GM21381 (cell line): ENCODE results near the gene ACSF2.
A peak's percentile ranks its signal among the peaks of the same experiment; 100 is the strongest.

Experiments
- ATAC-seq: cut with Tn5 transposase; IDR thresholded peaks from one replicate; pipeline ENCODE4 v1.9.1; 2021; ENCODE audit warnings: mild to moderate bottlenecking, moderate library complexity; ENCODE audit not compliant: unreplicated experiment

The ACSF2 gene

DNA sequence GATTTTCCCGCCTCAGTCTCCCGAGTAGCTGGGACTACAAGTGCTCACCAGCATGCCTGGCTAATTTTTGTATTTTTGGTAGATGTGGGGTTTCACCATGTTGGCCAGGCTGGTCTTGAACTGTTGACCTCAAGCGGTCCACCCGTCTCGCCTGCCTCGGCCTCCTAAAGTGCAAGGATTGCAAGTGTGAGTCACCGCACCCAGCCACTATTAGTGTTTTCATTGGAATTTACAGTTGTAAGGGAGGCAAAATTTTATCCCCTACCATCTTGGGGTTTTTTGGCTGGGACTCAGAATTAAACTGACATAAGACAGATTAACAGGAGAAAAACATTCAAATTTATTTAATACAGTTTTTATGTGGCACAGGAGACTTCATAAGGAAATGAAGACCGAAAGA is 69.9 kb downstream of the ACSF2 start:
- ATAC-seq = no peak

- ATAC-seq = no peak
Observed at GRCh38 chr17:50498021-50498874, 72.2 kb downstream of the ACSF2 start.

DNA sequence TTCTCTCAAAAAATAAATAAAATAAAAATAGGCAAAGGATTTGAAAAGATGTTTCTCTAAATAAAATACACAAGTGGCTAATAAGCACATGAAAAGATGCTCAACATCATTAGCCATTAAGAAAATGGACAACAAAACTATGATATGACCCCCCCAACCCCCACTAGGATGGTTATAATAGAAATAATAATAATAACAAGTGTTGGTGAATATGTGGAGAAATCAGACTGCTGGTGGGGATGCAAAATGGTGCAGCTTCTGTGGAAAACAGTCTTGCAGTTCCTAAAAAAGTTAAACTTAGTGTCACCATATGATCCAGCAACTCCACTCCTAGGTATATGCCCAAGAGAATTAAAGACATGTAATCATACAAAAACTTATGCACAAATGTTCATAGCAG is 73.3 kb downstream of the ACSF2 start:
- ATAC-seq = no peak

- no peak for ATAC-seq
Observed at GRCh38 chr17:50499721-50500120, 73.7 kb downstream of the ACSF2 start.

DNA sequence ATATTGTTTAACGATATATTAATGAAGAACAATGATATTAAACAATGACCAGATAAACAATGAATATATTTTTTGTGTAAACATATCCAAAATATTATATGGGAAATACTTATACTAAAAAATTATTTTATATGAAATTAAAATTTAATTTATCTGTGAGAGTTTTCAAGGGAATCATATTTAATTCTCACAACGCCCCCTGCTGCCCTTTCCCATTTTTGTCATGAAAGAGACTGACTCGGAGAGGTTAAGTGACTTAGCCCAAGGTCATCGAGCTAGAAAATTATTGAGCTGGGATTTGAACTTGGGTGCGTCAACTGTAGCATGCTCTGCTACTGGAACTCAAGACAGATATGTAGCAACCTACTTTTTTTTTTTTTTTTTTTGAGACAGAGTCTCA is 75.0 kb downstream of the ACSF2 start:
- no peak for ATAC-seq

DNA sequence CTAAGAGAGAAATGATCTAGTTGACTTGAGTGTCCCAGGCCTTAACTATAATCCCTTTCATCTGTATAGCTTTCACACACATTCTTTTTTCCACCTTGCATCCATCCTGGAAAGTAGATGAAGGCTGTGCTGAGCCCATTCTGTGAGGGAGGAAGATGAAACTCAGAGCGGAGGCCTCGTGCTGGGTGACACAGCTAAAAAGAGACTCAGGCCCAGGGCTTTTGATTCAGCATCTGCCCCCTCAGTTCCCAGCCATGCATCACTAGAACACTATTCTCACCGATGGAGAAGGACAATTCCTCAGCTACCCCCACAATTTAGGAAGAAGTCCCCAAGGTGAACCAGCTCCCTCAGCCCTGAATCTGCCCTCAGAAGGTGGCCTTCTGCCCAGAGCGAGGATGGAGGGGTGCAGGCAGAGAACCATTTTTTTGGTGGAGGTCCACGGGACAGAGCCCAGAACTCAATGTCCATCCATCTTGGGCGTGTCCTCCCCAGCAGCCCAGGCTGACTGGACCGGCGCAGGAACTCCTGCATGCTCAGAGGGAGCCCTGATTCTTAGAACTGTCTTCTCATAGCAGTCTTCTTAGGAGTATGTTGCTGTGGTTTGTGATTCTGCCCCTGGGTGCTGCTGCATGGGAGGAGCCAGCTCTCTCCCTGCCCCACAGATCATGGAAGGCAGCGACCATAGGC is 76.4 kb downstream of the ACSF2 start:
- ATAC-seq = no peak

DNA sequence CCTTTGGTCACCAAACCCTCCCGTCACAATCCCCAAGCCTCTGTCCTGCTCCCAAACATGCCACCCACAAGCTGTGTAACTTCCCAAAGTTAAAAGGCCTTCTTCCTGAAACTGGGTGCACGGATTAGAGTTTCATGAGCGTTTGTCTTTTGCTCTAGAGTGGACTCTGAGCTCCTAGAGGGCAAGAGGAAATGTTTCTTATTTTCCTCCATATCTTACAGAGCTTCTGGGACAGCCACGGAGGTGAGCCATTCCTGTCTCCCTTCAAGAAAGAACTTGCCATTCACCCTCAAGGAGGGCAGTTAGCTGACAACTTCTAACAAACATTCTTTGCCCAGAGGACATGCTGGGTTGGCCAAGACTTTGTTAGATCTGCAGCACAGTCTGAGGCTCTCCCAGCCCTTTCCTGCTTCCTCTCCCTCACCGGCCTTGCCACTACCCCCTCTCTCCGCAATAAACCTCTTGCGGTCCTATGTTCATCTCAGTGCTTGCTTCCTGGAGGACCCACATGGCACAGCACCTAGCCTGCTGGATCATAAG is 79.6 kb downstream of the ACSF2 start:
- ATAC-seq = no peak

DNA sequence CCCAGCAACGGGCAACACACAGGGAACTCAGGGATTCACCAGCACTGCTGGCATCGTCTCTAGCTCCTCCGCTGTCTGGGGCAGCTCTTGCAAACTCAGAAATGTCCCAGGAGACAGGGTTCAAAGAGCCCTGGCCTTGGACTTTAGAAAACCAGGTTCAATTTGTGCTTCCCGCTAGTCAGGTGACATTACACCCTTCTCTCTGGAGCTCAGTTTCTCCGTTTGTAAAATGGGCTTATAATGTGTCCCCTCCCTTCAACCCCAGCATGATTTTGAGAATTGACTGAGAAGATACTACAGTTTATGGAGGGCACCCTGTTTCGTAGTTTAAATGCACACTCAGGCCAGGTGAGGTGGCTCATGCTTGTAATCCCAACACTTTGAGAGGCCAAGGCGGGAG is 80.3 kb downstream of the ACSF2 start:
- ATAC-seq = no peak

GRCh38 chr17:50507871-50508572 is 82.0 kb downstream of the ACSF2 start, which contains the start of gene MYCBPAP:
Gene MYCBPAP, plus strand, starts transcription at chr17:50508439. Its CDS starts 236 bp downstream, at chr17:50508675.
- ATAC-seq = no peak

GRCh38 chr17:50508573-50509460 is 82.8 kb downstream of the ACSF2 start:
- ATAC-seq = no peak

DNA sequence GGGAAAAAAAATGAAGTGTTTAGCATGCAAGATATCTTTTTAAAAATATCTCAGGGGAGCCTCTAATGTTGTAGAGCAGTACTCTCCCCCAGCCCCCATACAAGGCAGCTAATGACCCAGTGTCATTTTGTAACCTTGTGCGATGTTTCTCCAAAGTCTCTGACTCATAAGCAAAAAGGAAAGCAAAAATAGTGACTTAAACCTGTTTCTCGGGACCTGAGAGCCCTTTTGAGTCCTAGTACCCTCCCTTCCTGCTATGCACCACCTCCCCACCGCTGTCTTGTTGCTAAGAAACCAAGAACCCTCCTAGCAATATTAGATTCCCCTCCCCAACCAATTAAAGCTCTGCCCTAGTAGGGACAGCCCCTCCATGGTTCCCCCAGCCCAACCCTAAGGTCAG is 85.0 kb downstream of the ACSF2 start:
- peak; percentile 68 for ATAC-seq

- no peak for ATAC-seq
Observed at GRCh38 chr17:50513495-50513894, 87.5 kb downstream of the ACSF2 start.

- ATAC-seq = no peak
Observed at GRCh38 chr17:50514388-50514787, 88.4 kb downstream of the ACSF2 start.

- no peak for ATAC-seq
Observed at GRCh38 chr17:50514936-50515702, 89.1 kb downstream of the ACSF2 start.

DNA sequence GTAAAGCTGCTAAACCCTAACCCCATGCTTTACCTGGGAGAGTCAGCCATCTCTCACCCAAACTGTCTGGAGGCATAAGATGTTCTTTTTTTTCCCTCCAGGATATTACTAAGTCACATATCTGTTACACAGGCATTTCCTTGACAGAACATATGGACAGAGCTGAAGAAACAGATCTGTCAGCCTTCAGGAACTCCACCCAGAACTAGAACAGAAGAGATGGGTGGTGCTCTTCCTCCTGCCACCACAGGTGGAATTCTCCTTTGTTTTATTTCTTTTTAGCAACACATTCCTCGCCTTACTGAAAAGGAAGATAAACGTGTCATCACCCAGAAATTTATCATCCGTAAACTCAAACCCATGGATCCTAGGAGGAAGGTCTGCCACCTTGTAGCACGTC is 91.0 kb downstream of the ACSF2 start:
- no peak for ATAC-seq

GRCh38 chr17:50517504-50518383 is 91.7 kb downstream of the ACSF2 start:
- no peak for ATAC-seq

- no peak for ATAC-seq
Observed at GRCh38 chr17:50518384-50519023, 92.5 kb downstream of the ACSF2 start.
